GM18507 (cell line): ENCODE data around the gene UQCR11.

Source experiments
- DNase-seq: peaks from one replicate; pipeline ENCODE4 v3.0.0; 2011; ENCODE audit warnings: low read depth; ENCODE audit not compliant: insufficient read length; ENCODE audit errors: extremely low spot score
- FAIRE-seq: peaks from 2 replicates; lab custom pipeline; 2011; peaks lifted over from hg19 to GRCh38; lab: Jason Lieb, UNC

UQCR11 gene

DNA sequence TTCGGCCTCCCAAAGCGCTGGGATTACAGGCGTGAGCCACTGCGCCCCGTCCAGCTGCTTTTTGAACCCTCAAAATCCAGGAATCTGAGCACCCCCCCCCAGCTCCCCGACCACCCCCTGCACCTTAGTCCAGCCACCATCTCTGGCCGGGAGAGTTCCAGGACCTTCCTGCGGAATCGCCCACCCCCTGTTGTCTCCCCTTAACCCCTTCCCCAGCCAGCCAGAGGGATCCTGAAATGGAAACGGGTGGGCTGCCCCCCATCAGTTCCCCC lies 11.8 kb downstream of the UQCR11 start:
- DNase-seq (no peak), FAIRE-seq (no peak)

DNA sequence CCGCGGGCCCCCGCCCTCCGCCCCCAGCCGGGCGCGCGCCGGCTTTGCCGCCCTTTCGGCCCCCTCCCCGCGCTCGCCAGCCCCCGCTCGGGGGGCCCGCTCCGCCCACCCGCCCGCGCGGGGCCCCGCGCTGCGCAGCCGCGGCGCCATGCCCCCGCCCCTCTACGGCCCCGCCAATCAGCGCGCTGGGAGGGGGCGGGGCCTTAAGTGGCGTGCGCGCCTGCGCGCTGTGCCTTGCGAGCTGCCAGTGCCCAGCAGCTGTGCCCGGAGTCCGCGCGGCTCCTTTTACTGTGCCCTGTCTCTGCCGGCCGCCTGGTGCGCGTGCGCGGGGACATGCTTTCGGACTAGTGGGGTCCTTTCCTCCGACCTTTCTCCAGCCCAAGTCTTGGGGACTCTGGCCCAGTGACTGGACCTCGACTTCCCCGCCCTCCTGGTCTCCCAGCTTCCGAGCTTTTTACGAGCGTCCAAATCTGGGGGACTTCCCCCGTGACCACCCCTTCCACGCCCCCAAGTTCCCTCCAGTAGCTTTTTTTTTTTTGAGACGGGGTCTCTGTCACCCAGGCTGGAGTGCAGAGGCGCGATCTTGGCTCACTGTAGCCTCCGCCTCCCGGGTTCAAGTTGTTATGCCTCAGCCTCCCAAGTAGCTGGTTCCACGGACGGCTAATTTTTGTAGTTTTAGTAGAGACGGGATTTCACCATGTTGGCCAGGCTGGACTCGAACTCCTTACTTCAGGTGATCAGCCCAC lies 12.3 kb downstream of the UQCR11 start, which contains the start of gene MBD3:
MBD3 (minus strand) TSS at position 111 of the 746 bp plus-strand sequence. CDS start 234 bp downstream, outside the sequence.
- FAIRE-seq (peak; percentile 87), DNase-seq (peak; percentile 96)

DNA sequence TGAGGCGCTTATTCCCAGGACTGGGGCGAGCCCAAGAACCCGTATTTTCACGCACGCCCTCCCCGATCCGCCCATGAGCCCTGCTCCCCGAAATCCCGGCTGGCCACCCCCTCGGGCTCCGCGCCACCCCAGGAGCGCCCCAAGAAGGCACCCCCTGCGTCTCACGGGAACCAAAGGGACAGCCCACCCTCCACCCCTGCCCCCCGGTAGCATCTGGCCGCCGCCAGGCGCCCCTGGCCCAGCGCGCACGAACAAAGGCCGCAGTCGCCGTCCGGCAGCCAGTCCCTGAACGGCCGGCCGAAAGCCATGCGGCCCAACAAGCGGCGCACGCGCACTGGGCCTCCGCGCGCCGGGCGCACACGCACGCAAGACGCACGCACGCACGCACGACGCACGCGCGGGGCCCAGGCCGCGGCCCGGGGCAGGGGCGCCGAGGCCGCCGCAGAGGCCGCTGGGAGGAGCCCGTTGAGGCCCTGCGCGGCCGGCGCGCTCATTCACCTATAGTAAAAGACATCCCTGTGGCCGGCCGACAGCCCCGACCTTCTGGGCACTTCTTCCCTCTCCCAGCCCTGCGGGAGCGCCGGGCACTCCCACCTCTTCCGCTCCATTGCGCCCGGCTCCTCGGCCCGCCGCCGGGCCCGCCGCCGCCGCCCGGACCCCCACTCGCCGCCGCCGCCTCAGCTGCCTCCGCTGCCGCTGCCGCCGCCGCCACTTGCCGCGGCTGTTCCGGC lies 13.1 kb downstream of the UQCR11 start:
- FAIRE-seq (peak; percentile 82), DNase-seq (peak; percentile 97)

DNA sequence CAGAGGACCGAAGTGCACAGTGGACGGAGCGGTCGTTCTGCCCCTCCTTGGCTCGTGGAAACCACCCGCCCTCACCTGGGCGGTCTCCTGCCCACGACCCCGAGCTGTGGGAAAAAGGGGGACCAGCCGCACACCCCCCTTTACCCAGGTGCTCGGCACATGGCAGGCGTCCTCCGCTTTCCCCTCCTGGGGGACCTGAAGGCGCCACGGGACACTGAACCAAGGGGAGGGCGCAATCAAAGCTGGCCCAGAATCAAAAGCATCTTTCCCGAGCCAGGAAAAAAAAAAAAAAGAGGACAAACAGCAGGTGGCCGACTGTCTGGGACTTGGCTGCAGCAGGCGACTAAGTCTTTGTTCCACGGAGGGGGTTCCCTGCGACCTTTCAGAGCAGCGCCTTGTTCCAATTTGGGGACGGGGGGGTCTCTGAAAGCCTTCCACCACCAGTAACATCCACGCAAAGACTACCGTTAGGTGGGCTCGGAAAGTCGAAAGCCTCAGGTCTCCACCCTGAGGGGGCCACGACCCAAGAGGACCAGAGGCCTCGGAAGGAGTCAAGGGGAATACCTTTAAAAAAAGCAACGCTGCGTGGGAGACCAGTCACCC lies 13.7 kb downstream of the UQCR11 start:
- no peak for DNase-seq
- FAIRE-seq, result no peak

DNA sequence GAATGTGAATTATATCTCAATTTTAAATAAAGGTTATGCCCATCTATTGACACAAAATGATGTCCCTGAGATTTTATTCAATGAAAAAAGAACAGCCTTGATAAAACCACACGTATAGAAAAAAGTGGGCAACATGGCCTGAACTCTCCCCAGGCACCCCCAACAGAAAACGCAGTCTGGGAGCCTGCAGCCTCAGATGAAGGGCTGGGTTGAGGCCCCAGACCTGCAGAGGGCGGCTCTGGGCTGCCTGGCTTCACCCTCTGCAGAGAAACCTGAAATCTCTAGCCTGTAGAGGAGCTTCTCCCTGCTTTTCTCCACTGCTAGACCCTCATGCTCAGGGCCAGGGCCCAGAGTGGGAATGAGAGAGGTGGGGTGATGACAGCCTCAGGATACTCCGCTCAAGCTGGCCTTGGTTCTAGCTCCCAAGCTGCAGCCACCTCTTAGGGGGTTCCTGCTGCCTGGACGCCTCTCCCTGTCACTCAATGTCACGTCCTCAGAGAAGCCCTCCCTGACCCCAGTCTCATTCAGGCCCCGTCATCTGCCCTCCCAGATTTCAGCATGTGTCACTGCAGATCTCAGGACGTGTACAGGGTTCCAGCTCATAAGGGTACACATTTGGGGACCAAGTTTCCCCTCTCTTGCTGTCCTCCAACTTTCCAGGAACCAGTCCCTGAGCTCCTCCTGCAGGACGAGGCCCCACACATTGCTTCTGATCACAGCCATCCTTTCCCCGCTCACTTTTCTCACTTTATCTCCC lies 14.4 kb downstream of the UQCR11 start:
- peak; percentile 71 for FAIRE-seq
- DNase-seq, result no peak

DNA sequence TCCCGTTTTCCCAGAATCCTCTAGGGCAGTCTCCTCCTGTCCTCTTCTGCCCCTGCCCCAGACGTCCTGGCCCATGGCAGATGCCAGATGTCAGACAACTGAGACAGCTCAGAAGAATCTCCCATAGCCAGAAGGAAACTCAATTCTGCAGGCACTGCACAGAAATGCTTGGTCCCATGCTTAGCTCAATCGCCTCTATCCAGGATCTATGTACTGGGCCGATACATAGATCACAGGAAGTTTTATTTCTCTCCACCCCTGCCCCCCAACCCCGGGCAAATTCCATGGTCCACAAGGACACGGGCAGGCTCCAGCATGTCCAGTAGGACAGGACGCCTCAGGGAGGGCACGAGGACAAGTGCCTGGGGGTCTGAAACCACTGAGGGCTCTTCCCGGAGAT lies 17.4 kb downstream of the UQCR11 start:
- DNase-seq, result no peak
- FAIRE-seq, result no peak

DNA sequence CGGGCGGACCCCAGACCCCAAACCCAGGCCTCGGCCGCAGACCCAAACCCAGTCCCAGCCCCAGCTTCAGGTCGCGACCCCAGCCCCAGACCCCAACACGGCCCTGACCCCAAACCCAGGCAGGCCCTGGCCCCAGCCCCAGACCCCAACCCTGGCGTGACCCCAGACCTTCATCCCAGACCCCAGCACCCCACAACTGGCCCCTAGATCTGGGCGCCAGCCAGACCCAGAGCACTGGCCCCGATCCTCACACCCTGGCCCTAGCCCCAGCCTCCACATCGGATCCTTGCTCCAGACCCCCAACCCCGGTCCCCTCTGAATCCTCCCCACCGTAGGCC lies 20.1 kb downstream of the UQCR11 start:
- FAIRE-seq (no peak), DNase-seq (no peak)

DNA sequence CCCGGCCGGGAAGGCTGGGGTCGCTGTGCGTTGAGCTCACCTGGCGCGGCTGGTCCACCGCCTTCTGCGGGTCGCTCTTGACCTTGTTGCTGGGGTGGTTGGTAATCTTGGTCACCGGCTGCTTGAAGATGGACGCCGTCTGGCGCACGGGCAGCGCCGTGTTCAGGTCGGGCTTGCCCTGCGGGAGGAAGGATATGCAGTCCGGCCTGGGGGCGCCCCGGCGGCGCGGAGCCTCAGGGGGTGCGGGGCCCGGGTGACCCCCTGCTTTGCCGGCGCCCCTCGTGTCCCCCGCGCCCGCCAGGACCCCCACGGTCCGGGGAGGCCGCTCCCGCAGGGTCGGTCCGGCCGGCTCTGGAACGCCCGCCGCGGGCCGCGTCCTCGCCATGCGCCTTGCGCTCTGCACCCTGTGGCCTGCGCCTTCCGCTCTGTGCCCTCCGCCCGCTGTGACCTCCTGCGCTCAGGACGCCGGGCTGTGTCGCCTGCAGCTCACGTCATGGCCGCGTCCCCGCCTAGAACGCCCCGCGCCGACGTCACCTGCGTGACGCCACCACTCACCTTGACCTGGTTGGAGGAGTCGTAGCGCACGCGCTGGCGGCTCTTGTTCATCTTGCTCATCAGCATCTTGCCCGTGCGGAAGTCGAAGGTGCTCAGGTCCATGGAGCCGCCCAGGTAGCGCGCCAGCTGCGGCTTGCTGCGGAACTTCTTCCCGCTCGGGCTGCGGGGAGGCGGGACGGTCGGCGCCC lies 20.6 kb downstream of the UQCR11 start:
- DNase-seq (no peak), FAIRE-seq (no peak)

DNA sequence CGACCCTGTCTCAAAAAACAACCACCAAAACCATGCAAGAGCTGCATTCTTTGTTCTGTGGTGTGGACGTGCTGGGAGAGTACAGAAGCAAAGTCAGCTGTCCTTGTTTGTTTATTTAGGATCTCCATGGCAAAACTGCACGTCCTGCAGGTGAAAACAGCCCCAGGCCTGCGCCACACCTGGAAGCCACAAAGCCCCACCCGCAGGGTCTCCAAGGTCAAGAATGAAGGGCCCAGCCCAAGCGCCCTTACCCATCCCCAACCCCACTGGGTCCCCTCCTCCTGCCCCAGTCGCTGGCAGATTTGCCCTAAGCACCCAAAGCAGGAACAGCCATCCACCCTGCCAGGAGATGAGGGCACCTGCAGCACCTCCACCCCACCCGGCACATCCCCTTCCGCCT lies 23.1 kb downstream of the UQCR11 start:
- FAIRE-seq, result no peak

DNA sequence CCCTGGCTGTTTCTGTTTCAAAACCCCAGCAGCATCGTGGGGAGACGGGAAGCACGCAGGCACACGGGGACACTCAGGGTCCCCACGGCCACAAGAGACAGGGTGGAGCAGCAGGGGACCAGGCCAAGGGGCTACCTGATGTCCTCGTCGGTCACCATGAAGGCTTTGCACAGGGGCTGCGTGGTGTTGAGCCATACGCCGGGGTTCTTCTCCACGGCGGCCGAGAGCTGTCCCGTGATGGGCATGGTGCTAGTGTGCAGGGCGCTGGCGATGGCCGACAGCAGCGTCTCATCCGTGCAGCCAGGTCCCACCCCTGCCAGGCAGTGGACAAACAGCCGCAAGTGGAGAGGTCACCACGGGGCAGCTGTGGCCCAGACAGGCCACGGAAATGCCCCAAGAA lies 24.3 kb downstream of the UQCR11 start:
- no peak for DNase-seq
- no peak for FAIRE-seq

More for the DNA sequence above, 23.1 kb downstream of the UQCR11 start:
- no peak for DNase-seq

DNA sequence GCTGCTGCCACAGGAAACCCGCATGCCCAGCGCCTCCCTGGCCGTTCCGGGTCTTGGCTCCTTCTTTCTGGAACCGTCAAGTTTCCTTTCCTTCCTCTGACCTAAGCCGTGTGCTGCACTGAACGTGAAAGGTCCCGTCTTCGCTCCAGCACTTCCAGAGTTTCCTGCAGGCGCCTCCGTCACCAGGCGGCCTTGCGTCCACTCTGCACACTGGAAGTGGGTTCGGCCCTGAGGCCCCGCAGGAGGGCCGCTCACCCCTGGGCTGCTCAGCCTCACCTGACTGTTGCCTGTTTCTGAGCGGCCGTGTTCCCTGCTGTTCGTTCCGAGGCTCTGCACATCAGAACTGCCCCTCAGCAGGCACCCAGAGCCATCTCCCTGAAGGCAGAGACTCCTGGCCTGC lies 24.9 kb downstream of the UQCR11 start:
- DNase-seq, result no peak
- FAIRE-seq, result no peak

DNA sequence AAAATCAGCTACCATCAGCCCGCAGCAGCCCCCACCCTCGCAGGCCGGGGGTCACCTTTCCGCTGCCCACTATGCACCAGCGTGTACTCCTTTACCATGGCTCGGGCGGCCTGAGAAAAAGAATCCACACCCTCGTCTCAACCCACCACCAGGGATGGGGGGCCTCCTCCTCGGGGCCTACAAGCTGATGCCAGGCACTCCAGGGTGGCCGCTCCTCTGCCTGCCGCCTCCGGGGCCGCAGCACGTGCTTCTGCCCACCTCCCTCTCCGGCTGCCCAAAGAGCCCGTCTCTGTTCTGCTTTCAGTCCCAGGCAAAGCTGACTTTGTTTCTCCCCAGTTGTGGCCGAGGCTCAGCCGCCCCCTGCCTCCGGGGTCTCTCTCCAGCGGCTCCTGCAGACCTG lies 26.0 kb downstream of the UQCR11 start:
- DNase-seq (no peak), FAIRE-seq (no peak)

DNA sequence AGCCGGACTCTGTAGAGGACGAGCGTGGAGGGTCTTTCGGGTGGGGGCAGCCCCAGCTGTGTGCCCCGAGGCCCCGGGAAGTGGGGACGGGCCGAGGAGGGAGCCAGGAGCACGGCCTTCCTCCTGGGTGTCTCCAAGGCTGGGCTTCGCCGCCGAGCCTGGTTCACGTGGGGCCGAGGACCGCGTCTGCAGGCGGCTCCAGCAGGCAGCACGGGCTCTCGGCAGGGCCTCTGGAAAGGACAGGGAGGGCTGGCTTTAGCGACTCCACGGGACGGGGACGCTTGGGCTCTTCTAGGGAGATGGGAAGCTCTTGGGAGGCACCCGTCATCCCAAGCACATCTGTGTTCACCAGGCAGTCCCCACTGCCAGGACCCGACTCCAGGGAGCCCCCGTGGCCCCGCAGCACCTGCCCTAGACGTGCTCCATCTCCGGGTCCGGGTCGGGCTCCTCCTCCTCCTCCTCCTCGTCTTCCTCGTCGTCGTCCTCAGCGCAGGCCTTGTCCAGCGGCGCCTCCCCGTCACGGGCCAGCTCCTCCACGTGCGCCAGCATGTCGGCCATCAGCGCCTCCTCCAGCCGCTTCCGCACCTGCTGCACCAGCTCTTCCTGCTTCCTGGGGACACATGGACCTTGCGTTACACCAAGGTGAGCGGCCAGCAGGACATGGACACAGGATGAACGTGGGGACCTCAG lies 27.2 kb downstream of the UQCR11 start:
- DNase-seq, result no peak
- FAIRE-seq, result no peak

DNA sequence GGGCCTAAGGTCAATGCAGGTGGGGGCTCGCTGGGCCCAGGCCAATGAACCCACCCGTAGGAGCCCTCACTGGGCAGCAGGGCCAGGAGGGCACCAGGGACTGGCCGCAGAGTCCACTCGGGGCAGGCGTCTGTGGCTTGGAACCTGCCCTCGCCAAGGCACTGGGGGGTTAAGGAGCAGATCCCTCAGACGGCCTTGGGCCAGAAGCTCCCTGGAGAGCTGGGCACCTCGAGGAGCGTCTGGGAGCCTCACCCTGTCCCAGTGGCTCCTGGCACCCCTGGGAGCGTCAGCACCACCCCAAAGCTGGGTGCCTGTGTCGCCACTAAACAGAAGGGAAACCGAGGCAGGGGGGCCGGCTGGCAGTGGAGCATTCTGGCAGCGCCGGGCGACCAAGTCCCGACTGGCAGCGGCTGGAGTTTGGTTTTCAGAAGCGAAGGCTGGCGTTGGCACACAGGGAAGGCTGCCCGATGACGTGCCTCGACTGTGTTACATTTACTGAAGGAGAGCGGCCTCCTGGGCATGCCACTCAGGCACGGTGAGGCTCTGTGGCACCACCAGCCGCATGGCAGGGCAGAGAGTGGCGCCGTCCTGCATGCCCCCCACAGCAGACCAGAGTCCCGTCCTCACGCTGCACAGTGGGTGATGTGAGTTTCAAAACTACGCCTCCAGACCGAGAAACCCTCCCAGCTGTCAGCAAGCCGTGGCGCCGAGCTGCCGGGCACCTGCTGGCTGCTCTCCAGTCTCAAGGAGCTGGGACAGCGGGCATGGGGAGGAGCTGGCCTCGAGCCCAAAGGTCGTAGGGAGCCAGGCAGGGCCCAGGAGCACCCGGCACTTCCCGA lies 28.0 kb downstream of the UQCR11 start:
- DNase-seq, result no peak
- FAIRE-seq, result no peak

DNA sequence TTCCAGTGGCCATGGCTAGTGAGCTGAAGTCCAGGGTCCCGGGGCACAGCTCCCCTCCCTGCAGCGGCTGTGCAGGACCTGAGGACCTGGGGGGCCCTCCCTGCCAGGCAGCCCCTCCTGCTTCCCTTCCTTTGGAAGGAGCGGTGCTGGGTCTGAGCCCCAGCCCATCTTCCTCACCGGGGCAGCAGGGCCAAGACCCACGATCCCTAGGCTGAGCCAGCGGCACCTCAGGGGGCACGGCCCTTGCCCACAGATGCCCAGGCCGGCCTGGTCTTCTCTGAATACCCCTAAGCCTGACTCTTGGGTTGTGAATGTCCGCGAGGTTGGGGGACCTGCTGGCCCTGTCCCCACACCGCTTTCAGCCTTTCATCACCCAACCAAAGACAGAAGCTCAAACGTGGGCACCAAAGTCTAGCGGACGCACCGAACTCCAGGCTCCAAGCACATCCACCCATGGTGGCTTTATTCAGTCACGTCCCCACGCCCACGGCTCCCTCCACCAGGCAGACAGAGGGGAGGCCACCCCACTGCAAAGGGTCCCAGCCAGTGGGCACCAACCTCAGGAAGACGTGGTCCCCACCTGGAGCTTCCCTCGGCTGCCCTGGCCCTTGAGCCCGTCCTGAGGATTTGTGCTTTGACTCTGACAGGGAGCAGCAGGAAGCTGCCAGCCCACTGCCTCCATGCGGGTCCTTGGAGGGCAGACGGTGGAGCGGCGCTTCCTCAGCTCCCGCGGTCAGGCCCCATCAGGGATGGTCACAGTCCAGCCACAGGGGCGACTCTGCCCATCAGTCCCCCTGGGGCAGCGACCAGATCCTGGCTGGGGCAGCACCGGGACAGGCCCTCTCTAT lies 28.8 kb downstream of the UQCR11 start:
- no peak for DNase-seq
- no peak for FAIRE-seq

DNA sequence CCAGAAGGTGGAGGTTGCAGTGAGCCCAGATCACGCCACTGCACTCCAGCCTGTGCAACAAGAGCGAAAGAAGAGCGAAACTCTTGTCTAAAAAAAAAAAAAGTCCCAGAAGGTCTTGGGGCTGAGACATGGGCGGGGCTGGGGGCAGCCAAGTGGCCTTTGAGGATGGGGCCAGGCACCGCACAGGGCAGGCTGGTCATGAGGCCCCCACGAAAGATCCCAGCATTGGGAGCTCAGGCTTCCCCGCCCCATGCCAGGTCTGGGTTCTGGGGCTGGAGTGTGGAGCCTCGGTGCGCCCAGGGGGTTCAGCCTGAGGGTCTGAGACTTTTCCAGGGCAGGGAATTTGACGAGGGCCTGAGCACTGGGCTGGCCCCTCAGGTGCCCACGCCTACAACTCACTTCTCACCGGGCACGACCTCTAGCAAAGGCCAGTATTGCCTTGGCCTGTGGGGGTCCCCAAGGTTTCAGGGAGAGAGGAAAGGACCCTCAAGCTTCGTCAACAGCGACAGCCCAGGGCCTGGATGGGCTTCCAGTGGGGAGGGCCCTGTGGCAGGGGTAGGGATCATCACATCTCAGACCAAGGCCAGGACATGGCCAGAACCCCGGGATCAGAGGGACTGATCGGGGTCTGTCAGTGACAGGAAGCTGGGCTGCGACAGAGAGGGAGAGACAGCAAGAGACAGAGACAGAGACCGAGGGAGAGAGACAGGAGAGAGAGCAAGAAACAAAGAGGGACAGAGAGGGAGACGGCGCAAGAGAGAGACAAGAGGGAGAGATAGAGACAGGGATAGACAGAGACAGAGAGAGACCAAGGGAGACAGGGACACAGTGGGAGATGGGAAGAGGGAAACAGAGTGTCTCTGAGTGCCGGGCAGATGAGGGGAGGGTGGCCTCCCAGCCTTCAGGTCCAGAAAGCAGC lies 29.7 kb downstream of the UQCR11 start:
- DNase-seq (no peak), FAIRE-seq (no peak)
